HTERT RPE-1 (cell line): ENCODE measurements around the gene INSC.

Experiments
- in situ Hi-C: fragments of 300-500 bp; cut with MboI; formaldehyde crosslinking; loops from 4 replicates; pipeline ENCODE4 v1.14.3; 2020; ENCODE audit warnings: low sequenced_read_pairs

INSC gene

GRCh38 chr11:15180212-15180792 is 65.6 kb downstream of the INSC start:
- in situ Hi-C loops: no loop called here

- in situ Hi-C loops: no loop called here
Observed at GRCh38 chr11:15182372-15182771, 67.6 kb downstream of the INSC start.

- in situ Hi-C loops: no loop called here
Observed at GRCh38 chr11:15185021-15185420, 70.3 kb downstream of the INSC start.

GRCh38 chr11:15186146-15186545 is 71.4 kb downstream of the INSC start:
- in situ Hi-C loops: no loop called here

GRCh38 chr11:15189189-15189588 is 74.5 kb downstream of the INSC start:
- in situ Hi-C loops: no loop called here

GRCh38 chr11:15189641-15190365 is 75.1 kb downstream of the INSC start:
- in situ Hi-C loops: no loop called here

- in situ Hi-C loops: no loop called here
Observed at GRCh38 chr11:15190611-15191010, 75.9 kb downstream of the INSC start.

GRCh38 chr11:15192005-15192556 is 77.4 kb downstream of the INSC start:
- in situ Hi-C loops: no loop called here

GRCh38 chr11:15194671-15195415 is 80.1 kb downstream of the INSC start:
- in situ Hi-C loops: no loop called here

GRCh38 chr11:15195454-15196200 is 80.9 kb downstream of the INSC start:
- in situ Hi-C loops: no loop called here

GRCh38 chr11:15196704-15197103 is 82.0 kb downstream of the INSC start:
- in situ Hi-C loops: no loop called here

- in situ Hi-C loops: no loop called here
Observed at GRCh38 chr11:15197696-15198095, 83.0 kb downstream of the INSC start.

GRCh38 chr11:15198284-15198683 is 83.6 kb downstream of the INSC start:
- in situ Hi-C loops: no loop called here

- in situ Hi-C loops: no loop called here
Observed at GRCh38 chr11:15199693-15200092, 85.0 kb downstream of the INSC start.

- in situ Hi-C loops: no loop called here
Observed at GRCh38 chr11:15200696-15201095, 86.0 kb downstream of the INSC start.

GRCh38 chr11:15201586-15201985 is 86.9 kb downstream of the INSC start:
- in situ Hi-C loops: no loop called here

GRCh38 chr11:15202626-15203025 is 87.9 kb downstream of the INSC start:
- in situ Hi-C loops: no loop called here

GRCh38 chr11:15204711-15205110 is 90.0 kb downstream of the INSC start:
- in situ Hi-C loops: no loop called here

GRCh38 chr11:15206791-15207190 is 92.1 kb downstream of the INSC start:
- in situ Hi-C loops: no loop called here

GRCh38 chr11:15208378-15209222 is 93.9 kb downstream of the INSC start:
- in situ Hi-C loops: no loop called here
